Measurements from ENCODE around the gene PID1.

GRCh38 chr2:229243890-229244560 is 27.1 kb downstream of the PID1 start:
- TF ChIP-seq TEAD4 (CRISPR knock-in tag; IDR thresholded peaks at IDR 0.05) (no peak), ATF1 (CRISPR knock-in tag; IDR thresholded peaks at IDR 0.05) (no peak), JUN (CRISPR knock-in tag; IDR thresholded peaks at IDR 0.05) (no peak), CTCF (IDR thresholded peaks at IDR 0.05) (no peak), ATF3 (CRISPR knock-in tag; conservative IDR thresholded peaks at IDR 0.05) (no peak), IRF1 (CRISPR knock-in tag; IDR thresholded peaks at IDR 0.05) (no peak), TCF7 (CRISPR knock-in tag; IDR thresholded peaks at IDR 0.05; ENCODE audit: low read depth) (no peak)
